Neutrophil (primary cell): ENCODE data around the gene EFNB1.

Experiments used
- H3K27ac ChIP-seq: fragments of 200-600 bp; sonication (generic); 2 replicates; pipeline ENCODE4 v1.5.1; 2016; ENCODE audit warnings: mild to moderate bottlenecking, moderate library complexity
- H3K27me3 ChIP-seq: fragments of 200-600 bp; sonication (generic); 2 replicates; pipeline ENCODE4 v1.6.0; 2016; ENCODE audit warnings: mild to moderate bottlenecking
- H3K36me3 ChIP-seq: fragments of 200-600 bp; sonication (generic); 2 replicates; pipeline ENCODE4 v1.5.1; 2017
- H3K4me1 ChIP-seq, 2 experiments: fragments of 200-600 bp in 1 of 2; sonication (generic) in 1 of 2; 1 replicate in 1 of 2; 2 replicates in 1 of 2; pipeline versions ENCODE4 v1.5.1 to v1.6.1; 2013 to 2016; ENCODE audit warnings: low read depth in 1 of 2, low read length in 1 of 2, mild to moderate bottlenecking in 1 of 2, moderate library complexity in 1 of 2; ENCODE audit not compliant: control insufficient read depth in 1 of 2, insufficient read depth in 1 of 2
- H3K4me3 ChIP-seq, 2 experiments: fragments of 200-600 bp in 1 of 2; sonication (generic) in 1 of 2; 1 replicate in 1 of 2; 2 replicates in 1 of 2; pipeline ENCODE4 v1.5.1; 2013 to 2016; ENCODE audit warnings: low read depth in 1 of 2, low read length in 1 of 2, mild to moderate bottlenecking in 1 of 2, moderate library complexity in 1 of 2
- H3K9me3 ChIP-seq: fragments of 200-600 bp; sonication (generic); 2 replicates; pipeline ENCODE4 v1.5.1; 2016
- CTCF ChIP-seq: fragments of 200-600 bp; sonication (generic); IDR thresholded peaks from 2 replicates; pipeline ENCODE4 v1.5.1; 2016; ENCODE audit warnings: antibody characterized with exemption

Gene EFNB1

GRCh38 chrX:68824565-68825125 is 4.2 kb upstream of the EFNB1 start:
- H3K4me3 ChIP-seq: no peak overlapping the region
- peaks cover 3 to 15% of the 10 kb centered on the region in 2 experiments for H3K4me1 ChIP-seq
- H3K27ac ChIP-seq: no peak overlapping the region
- no peaks in the 10 kb centered on the region for H3K9me3 ChIP-seq
- peaks cover 7% of the 10 kb centered on the region for H3K27me3 ChIP-seq
- TF ChIP-seq CTCF: no peak
- no peaks in the 10 kb centered on the region for H3K36me3 ChIP-seq

- H3K27ac ChIP-seq: no peak overlapping the region
- no peak for TF ChIP-seq CTCF
- H3K9me3 ChIP-seq: no peaks in the 10 kb centered on the region
- no peak overlapping the region for H3K4me3 ChIP-seq
- peaks cover 12 to 23% of the 10 kb centered on the region in 2 experiments for H3K4me1 ChIP-seq
- H3K36me3 ChIP-seq: no peaks in the 10 kb centered on the region
- peaks cover 24% of the 10 kb centered on the region for H3K27me3 ChIP-seq
Measured at GRCh38 chrX:68826113-68826980, 2.5 kb upstream of the EFNB1 start.

- Histone ChIP-seq H3K4me1 (peaks cover 12 to 23% of the 10 kb centered on the region in 2 experiments), H3K9me3 (no peaks in the 10 kb centered on the region), H3K27ac (no peak overlapping the region), H3K27me3 (peaks cover 33% of the 10 kb centered on the region), H3K36me3 (no peaks in the 10 kb centered on the region), H3K4me3 (no peak overlapping the region)
- no peak for TF ChIP-seq CTCF
Measured at GRCh38 chrX:68827256-68827655, 1.6 kb upstream of the EFNB1 start.

GRCh38 chrX:68827848-68828624 is 785 bp upstream of the EFNB1 start:
- Histone ChIP-seq H3K4me1 (peaks cover 12 to 23% of the 10 kb centered on the region in 2 experiments), H3K4me3 (peak overlapping the region; percentile 65 to 69), H3K27ac (no peak overlapping the region), H3K9me3 (no peaks in the 10 kb centered on the region), H3K36me3 (no peaks in the 10 kb centered on the region), H3K27me3 (peaks cover 35% of the 10 kb centered on the region)
- TF ChIP-seq CTCF: peak; percentile 69

- H3K27ac ChIP-seq: no peak overlapping the region
Measured at GRCh38 chrX:68829582-68830418, 979 bp downstream of the EFNB1 start.

More at GRCh38 chrX:68829582-68830418, 979 bp downstream of the EFNB1 start:
- peaks cover 12 to 23% of the 10 kb centered on the region in 2 experiments for H3K4me1 ChIP-seq
- TF ChIP-seq CTCF: no peak
- no peaks in the 10 kb centered on the region for H3K36me3 ChIP-seq
- peaks cover 35% of the 10 kb centered on the region for H3K27me3 ChIP-seq
- peak overlapping the region; percentile 65 to 69 for H3K4me3 ChIP-seq
- H3K9me3 ChIP-seq: no peaks in the 10 kb centered on the region
